HK-2 (cell line): Measurements from ENCODE around the gene LIN37.
A peak's percentile ranks its signal among the peaks of the same experiment; 100 is the strongest.

Experiments
- DNase-seq: peaks from one replicate; pipeline ENCODE4 v3.0.0-alpha.2; 2018; ENCODE audit not compliant: unreplicated experiment

The LIN37 gene

GRCh38 chr19:35734889-35735288 lies 13.5 kb upstream of the LIN37 start:
- DNase-seq = no peak

GRCh38 chr19:35736913-35737886 lies 11.2 kb upstream of the LIN37 start:
- no peak for DNase-seq

- DNase-seq = no peak
Observed at GRCh38 chr19:35738021-35738886, 10.1 kb upstream of the LIN37 start.

- DNase-seq = no peak
Observed at GRCh38 chr19:35738887-35739229, 9.5 kb upstream of the LIN37 start.

GRCh38 chr19:35739275-35740107 lies 8.9 kb upstream of the LIN37 start:
- DNase-seq = no peak

GRCh38 chr19:35740108-35740422 lies 8.3 kb upstream of the LIN37 start:
- no peak for DNase-seq

GRCh38 chr19:35740423-35741202 lies 7.8 kb upstream of the LIN37 start:
- DNase-seq = peak; percentile 97

- no peak for DNase-seq
Observed at GRCh38 chr19:35741203-35741515, 7.2 kb upstream of the LIN37 start.

- DNase-seq = no peak
Observed at GRCh38 chr19:35742121-35742724, 6.2 kb upstream of the LIN37 start, which contains the start of gene IGFLR1. IGFLR1 (minus strand) TSS chr19:35742452; CDS start chr19:35741180, 1,272 bp downstream.

GRCh38 chr19:35743640-35744429 lies 4.5 kb upstream of the LIN37 start:
- no peak for DNase-seq

- peak; percentile 93 for DNase-seq
Observed at GRCh38 chr19:35744430-35745327, 3.7 kb upstream of the LIN37 start.

GRCh38 chr19:35745328-35746086 lies 2.9 kb upstream of the LIN37 start, which contains the start of the genes PSENEN and U2AF1L4:
PSENEN (plus strand) TSS chr19:35745651; CDS start chr19:35745931, 280 bp downstream.
U2AF1L4 (minus strand) TSS chr19:35745418; CDS start chr19:35745391, 27 bp downstream.
- peak; percentile 94 for DNase-seq

GRCh38 chr19:35746087-35746462 lies 2.3 kb upstream of the LIN37 start:
- no peak for DNase-seq

GRCh38 chr19:35746531-35746930 lies 1.8 kb upstream of the LIN37 start:
- no peak for DNase-seq

GRCh38 chr19:35750167-35750566 lies 1.8 kb downstream of the LIN37 start:
- no peak for DNase-seq

GRCh38 chr19:35751839-35752745 lies 3.7 kb downstream of the LIN37 start:
- no peak for DNase-seq
